GM18498 (cell line): Measurements from ENCODE around the gene SNORC.
"Not testable (repeated sequence)": the region's sequence is repeated elsewhere in the genome, so short reads cannot be mapped to it uniquely, and the experiment has no call there.

Source experiments
- ATAC-seq: cut with Tn5 transposase; IDR thresholded peaks from one replicate; pipeline ENCODE4 v1.9.1; 2021; ENCODE audit warnings: mild to moderate bottlenecking, moderate library complexity; ENCODE audit not compliant: unreplicated experiment

Gene SNORC

GRCh38 chr2:232894746-232895145 is 24.7 kb downstream of the SNORC start:
- no peak for ATAC-seq

DNA sequence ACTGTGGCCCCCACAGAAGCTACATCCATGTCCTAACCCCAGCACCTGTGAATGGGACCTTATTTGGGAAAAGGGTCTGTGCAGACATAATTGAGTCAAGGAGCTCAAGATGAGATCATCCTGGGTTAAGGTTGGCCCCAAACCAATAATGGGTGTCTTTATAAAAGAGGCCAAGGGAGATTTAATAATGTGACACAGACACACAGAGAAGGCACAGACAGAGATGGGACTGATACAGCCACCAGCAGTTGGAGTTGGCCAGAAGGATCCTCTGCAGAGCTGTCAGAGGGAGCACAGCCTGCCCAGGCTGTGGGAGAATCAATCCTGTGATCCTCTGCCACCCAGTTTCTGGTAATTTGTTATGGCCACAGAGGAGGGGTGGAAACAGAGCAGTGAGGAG is 26.0 kb downstream of the SNORC start:
- no peak for ATAC-seq

- no peak for ATAC-seq
These were observed 26.9 kb downstream of the SNORC start for GRCh38 chr2:232896720-232897597.

- no peak for ATAC-seq
These were observed 27.7 kb downstream of the SNORC start for GRCh38 chr2:232897598-232898408.

GRCh38 chr2:232898592-232899543 is 28.8 kb downstream of the SNORC start:
- no peak for ATAC-seq

GRCh38 chr2:232900811-232901735 is 31.0 kb downstream of the SNORC start:
- ATAC-seq, result no peak

GRCh38 chr2:232901736-232902578 is 31.9 kb downstream of the SNORC start:
- ATAC-seq, result no peak

GRCh38 chr2:232903989-232904388 is 33.9 kb downstream of the SNORC start:
- no peak for ATAC-seq

GRCh38 chr2:232906867-232907717 is 37.0 kb downstream of the SNORC start:
- not testable (repeated sequence) for ATAC-seq

DNA sequence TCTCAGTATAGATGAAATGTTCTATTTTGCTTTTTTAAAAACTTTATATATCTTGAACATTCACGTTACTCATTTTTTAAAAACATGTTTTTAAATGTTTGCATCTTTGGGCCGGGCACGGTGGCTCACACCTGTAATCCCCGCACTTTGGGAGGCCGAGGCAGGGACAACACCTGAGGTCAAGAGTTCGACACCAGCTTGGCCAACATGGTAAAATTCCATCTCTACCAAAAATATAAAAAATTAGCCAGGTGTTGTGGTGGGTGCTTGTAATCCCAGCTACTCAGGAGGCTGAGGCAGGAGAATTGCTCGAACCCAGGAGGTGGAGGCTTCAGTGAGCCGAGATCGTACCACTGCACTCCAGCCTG is 37.6 kb downstream of the SNORC start:
- ATAC-seq, result not testable (repeated sequence)

- ATAC-seq, result no peak
These were observed 38.6 kb downstream of the SNORC start for GRCh38 chr2:232908695-232909094.

- no peak for ATAC-seq
These were observed 40.3 kb downstream of the SNORC start for GRCh38 chr2:232910376-232910775.

GRCh38 chr2:232911712-232912277 is 41.7 kb downstream of the SNORC start:
- ATAC-seq, result no peak

DNA sequence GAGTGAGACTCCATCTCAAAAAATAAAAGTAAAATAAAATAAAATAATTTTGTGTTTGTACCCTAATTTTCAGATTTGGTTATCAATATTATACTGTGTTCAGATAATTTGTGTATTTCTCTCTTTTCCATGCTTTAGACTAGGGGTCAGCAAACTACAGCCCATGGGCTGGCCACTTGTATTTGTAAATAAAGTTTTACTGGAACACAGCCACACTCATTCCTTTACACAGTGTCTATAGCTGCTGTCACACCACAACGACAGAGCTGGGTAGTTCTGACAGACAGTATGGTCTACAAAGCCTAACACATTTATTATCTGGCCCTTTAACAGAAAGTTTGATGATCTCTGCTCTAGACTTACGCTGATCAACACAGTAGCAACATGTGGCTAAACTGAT is 43.8 kb downstream of the SNORC start:
- no peak for ATAC-seq

- ATAC-seq, result no peak
These were observed 49.1 kb downstream of the SNORC start for GRCh38 chr2:232919141-232919540.

DNA sequence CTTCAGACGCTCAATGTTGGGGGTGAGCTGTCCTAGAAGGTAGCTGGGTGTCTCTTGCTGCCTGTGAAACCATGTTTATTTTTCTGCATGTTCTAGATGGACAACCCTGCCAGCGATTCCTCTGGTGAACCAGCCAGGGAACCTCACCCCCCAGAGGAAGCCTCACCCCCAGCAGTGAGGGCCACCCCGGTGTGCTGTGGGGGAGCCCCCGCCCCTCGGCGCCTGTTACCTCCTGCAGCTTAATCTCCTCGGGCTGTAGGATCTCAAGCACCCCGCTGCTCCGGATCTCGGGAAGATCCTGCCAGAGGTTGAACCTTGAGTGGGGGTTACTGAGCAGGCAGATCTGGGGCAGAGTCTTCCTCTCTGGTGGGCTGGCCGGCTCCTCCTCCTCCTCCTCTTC is 50.0 kb downstream of the SNORC start:
- no peak for ATAC-seq

GRCh38 chr2:232920760-232921159 is 50.7 kb downstream of the SNORC start:
- ATAC-seq, result no peak

- ATAC-seq, result no peak
These were observed 54.4 kb downstream of the SNORC start for GRCh38 chr2:232924433-232924832.
